Measurements from ENCODE around the gene LSM14B. TPM values are rescaled to one million over a fixed set of nuclear protein-coding genes. Genes with fewer than 3 reads are reported as not detected.

LSM14B gene
- total RNA-seq, 1 donor from 2014 or later, result 23.6 TPM

- no peak for DNase-seq (ENCODE audit: extremely low spot score in 2 of 2)
- TF ChIP-seq POLR2AphosphoS5 (IDR thresholded peaks at IDR 0.05; ENCODE audit: insufficient read depth in 1 of 2, low read depth in 1 of 2), result no peak
- no peak for TF ChIP-seq POLR2A (IDR thresholded peaks at IDR 0.05)
- no peak for TF ChIP-seq CTCF (IDR thresholded peaks at IDR 0.05)
- Histone ChIP-seq H3K9me3 (no peaks in the 10 kb centered on the region), H3K27ac (no peak overlapping the region), H3K36me3 (peaks cover 0 to 8% of the 10 kb centered on the region in 2 donors), H3K27me3 (no peaks in the 10 kb centered on the region), H3K4me1 (no peaks in the 10 kb centered on the region), H3K4me3 (no peak overlapping the region)
- intact Hi-C loops (cut with DNase I), result no loop called here
Observed at GRCh38 chr20:62174870-62175624, 52.8 kb downstream of the LSM14B start.

- no peak for DNase-seq (ENCODE audit: extremely low spot score in 2 of 2)
- Histone ChIP-seq H3K36me3 (peaks cover 0 to 8% of the 10 kb centered on the region in 2 donors), H3K4me1 (no peaks in the 10 kb centered on the region), H3K27me3 (no peaks in the 10 kb centered on the region), H3K27ac (no peak overlapping the region), H3K9me3 (no peaks in the 10 kb centered on the region), H3K4me3 (no peak overlapping the region)
- intact Hi-C loops (cut with DNase I), result no loop called here
- TF ChIP-seq POLR2AphosphoS5 (IDR thresholded peaks at IDR 0.05; ENCODE audit: insufficient read depth in 1 of 2, low read depth in 1 of 2) (no peak), POLR2A (IDR thresholded peaks at IDR 0.05) (no peak), CTCF (IDR thresholded peaks at IDR 0.05) (no peak)
Observed at GRCh38 chr20:62175711-62176110, 53.4 kb downstream of the LSM14B start.

GRCh38 chr20:62176866-62177265, 54.6 kb downstream of the LSM14B start:
- no peak for DNase-seq (ENCODE audit: extremely low spot score in 2 of 2)
- Histone ChIP-seq H3K27me3 (no peaks in the 10 kb centered on the region), H3K4me3 (no peak overlapping the region), H3K4me1 (peaks cover under 1% of the 10 kb centered on the region), H3K9me3 (no peaks in the 10 kb centered on the region), H3K27ac (no peak overlapping the region), H3K36me3 (peaks cover 0 to 8% of the 10 kb centered on the region in 2 donors)
- intact Hi-C loops (cut with DNase I), result no loop called here
- TF ChIP-seq CTCF (IDR thresholded peaks at IDR 0.05) (no peak), POLR2AphosphoS5 (IDR thresholded peaks at IDR 0.05; ENCODE audit: insufficient read depth in 1 of 2, low read depth in 1 of 2) (no peak), POLR2A (IDR thresholded peaks at IDR 0.05) (no peak)

- no peak overlapping the region for H3K4me3 ChIP-seq
- H3K36me3 ChIP-seq, result peaks cover 0 to 8% of the 10 kb centered on the region in 2 donors
- H3K27me3 ChIP-seq, result no peaks in the 10 kb centered on the region
- peaks cover 5% of the 10 kb centered on the region for H3K4me1 ChIP-seq
- DNase-seq (ENCODE audit: extremely low spot score in 2 of 2), result no peak
- TF ChIP-seq POLR2AphosphoS5 (IDR thresholded peaks at IDR 0.05; ENCODE audit: insufficient read depth in 1 of 2, low read depth in 1 of 2), result no peak
- no peak for TF ChIP-seq CTCF (IDR thresholded peaks at IDR 0.05)
- TF ChIP-seq POLR2A (IDR thresholded peaks at IDR 0.05), result no peak
- intact Hi-C loops (cut with DNase I), result no loop called here
- H3K9me3 ChIP-seq, result no peaks in the 10 kb centered on the region
- no peak overlapping the region for H3K27ac ChIP-seq
Observed at GRCh38 chr20:62177307-62177706, 55.0 kb downstream of the LSM14B start.

Data from vagina (tissue), 2 donors.